GM12872 (cell line): ENCODE results near the gene RASA1.
A peak's percentile ranks its signal among the peaks of the same experiment; 100 is the strongest.

ENCODE experiments used
- CTCF ChIP-seq: IDR thresholded peaks from 3 replicates; pipeline ENCODE4 v1.5.1; 2011; ENCODE audit warnings: low read depth, mild to moderate bottlenecking, low read length, moderate library complexity; ENCODE audit not compliant: insufficient read depth

RASA1 gene

GRCh38 chr5:87399720-87400119 lies 132.0 kb downstream of the RASA1 start:
- no peak for TF ChIP-seq CTCF

GRCh38 chr5:87400305-87400899 lies 132.7 kb downstream of the RASA1 start:
- peak; percentile 50 for TF ChIP-seq CTCF

GRCh38 chr5:87401626-87402025 lies 133.9 kb downstream of the RASA1 start:
- no peak for TF ChIP-seq CTCF

- TF ChIP-seq CTCF = no peak
Measured at GRCh38 chr5:87403409-87403808, 135.7 kb downstream of the RASA1 start.

GRCh38 chr5:87403899-87404298 lies 136.2 kb downstream of the RASA1 start:
- TF ChIP-seq CTCF = no peak

GRCh38 chr5:87404359-87404758 lies 136.7 kb downstream of the RASA1 start:
- no peak for TF ChIP-seq CTCF

GRCh38 chr5:87405472-87406155 lies 137.9 kb downstream of the RASA1 start:
- no peak for TF ChIP-seq CTCF
